Liver (tissue), 9 donors: ENCODE measurements around the gene C19orf25. TPM values are rescaled to one million over a fixed set of nuclear protein-coding genes. Genes with fewer than 3 reads are reported as not detected.

ENCODE experiments used
- DNase-seq: peaks from one replicate; pipeline ENCODE4 v3.0.0-alpha.2; 2017; ENCODE audit warnings: low spot score
- H3K27ac ChIP-seq, 2 donors: one replicate each; pipeline ENCODE4 v1.7.0; 2013; ENCODE audit warnings: inconsistent platforms in 2 of 2, low read length in 2 of 2, control low read depth in 1 of 2, low read depth in 1 of 2, mild to moderate bottlenecking in 1 of 2
- H3K27me3 ChIP-seq, 4 donors: one replicate each; pipeline versions ENCODE4 v1.6.1 to v1.7.0; 2013; ENCODE audit warnings: low read length in 3 of 4, inconsistent platforms in 1 of 4, mild to moderate bottlenecking in 1 of 4, moderate library complexity in 1 of 4; ENCODE audit not compliant: control insufficient read depth in 4 of 4, insufficient read depth in 4 of 4
- H3K36me3 ChIP-seq, 4 donors: one replicate each; pipeline versions ENCODE4 v1.6.1 to v1.7.0; 2013; ENCODE audit warnings: low read length in 3 of 4, mild to moderate bottlenecking in 3 of 4, low read depth in 1 of 4, moderate library complexity in 1 of 4; ENCODE audit not compliant: control insufficient read depth in 4 of 4, insufficient read depth in 3 of 4
- H3K4me1 ChIP-seq, 4 donors: one replicate each; pipeline versions ENCODE4 v1.6.1 to v1.7.0; 2013; ENCODE audit warnings: low read length in 3 of 4, mild to moderate bottlenecking in 3 of 4, moderate library complexity in 1 of 4; ENCODE audit not compliant: control insufficient read depth in 4 of 4, insufficient read depth in 4 of 4
- H3K4me3 ChIP-seq, 3 donors: one replicate each; pipeline versions ENCODE4 v1.6.1 to v1.7.0; 2013; ENCODE audit warnings: low read length in 3 of 3, control low read depth in 1 of 3, low read depth in 1 of 3, mild to moderate bottlenecking in 1 of 3
- H3K9ac ChIP-seq, 2 donors: one replicate each; pipeline ENCODE4 v1.7.0; 2013; ENCODE audit warnings: low read length in 2 of 2, mild to moderate bottlenecking in 2 of 2, moderate library complexity in 2 of 2, control low read depth in 1 of 2, low read depth in 1 of 2
- H3K9me3 ChIP-seq, 4 donors: one replicate each; pipeline versions ENCODE4 v1.6.1 to v1.7.0; 2013; ENCODE audit warnings: low read length in 3 of 4; ENCODE audit not compliant: control insufficient read depth in 4 of 4
- EGR1 ChIP-seq, 2 donors: IDR thresholded peaks; 2 replicates each; pipeline ENCODE4 v1.6.1; 2016 to 2018; ENCODE audit warnings: antibody characterized with exemption in 2 of 2, low read depth in 2 of 2
- FOXA1 ChIP-seq: IDR thresholded peaks from 2 replicates; pipeline ENCODE4 v1.6.1; 2016; ENCODE audit warnings: antibody characterized with exemption
- FOXA2 ChIP-seq: IDR thresholded peaks from 2 replicates; pipeline ENCODE4 v1.6.1; 2016; ENCODE audit warnings: antibody characterized with exemption
- GABPA ChIP-seq, 2 donors: IDR thresholded peaks in 1 of 2; conservative IDR thresholded peaks in 1 of 2; 2 replicates each; pipeline ENCODE4 v1.6.1; 2016; ENCODE audit warnings: antibody characterized with exemption in 2 of 2, mild to moderate bottlenecking in 1 of 2, moderate library complexity in 1 of 2
- HNF4A ChIP-seq, 2 donors: conservative IDR thresholded peaks; 2 replicates each; pipeline ENCODE4 v1.6.1; 2016; ENCODE audit warnings: antibody characterized with exemption in 2 of 2, mild to moderate bottlenecking in 2 of 2
- MAX ChIP-seq: IDR thresholded peaks from 2 replicates; pipeline ENCODE4 v1.6.1; 2016; ENCODE audit warnings: antibody characterized with exemption
- NR2F2 ChIP-seq: IDR thresholded peaks from 2 replicates; pipeline ENCODE4 v1.6.1; 2016; ENCODE audit warnings: antibody characterized with exemption
- RAD21 ChIP-seq, 2 donors: IDR thresholded peaks; 2 replicates each; pipeline ENCODE4 v1.6.1; 2016; ENCODE audit warnings: antibody characterized with exemption in 2 of 2, mild to moderate bottlenecking in 2 of 2
- REST ChIP-seq: IDR thresholded peaks from 2 replicates; pipeline ENCODE4 v1.6.1; 2016; ENCODE audit warnings: antibody characterized with exemption, mild to moderate bottlenecking
- SP1 ChIP-seq: IDR thresholded peaks from 2 replicates; pipeline ENCODE4 v1.6.1; 2018; ENCODE audit warnings: antibody characterized with exemption, mild to moderate bottlenecking
- TAF1 ChIP-seq: conservative IDR thresholded peaks from 2 replicates; pipeline ENCODE4 v1.6.1; 2016; ENCODE audit warnings: antibody characterized with exemption, mild to moderate bottlenecking
- YY1 ChIP-seq: IDR thresholded peaks from 2 replicates; pipeline ENCODE4 v1.6.1; 2016; ENCODE audit warnings: antibody characterized with exemption, mild to moderate bottlenecking
- ZBTB33 ChIP-seq: IDR thresholded peaks from 2 replicates; pipeline ENCODE4 v1.6.1; 2016; ENCODE audit warnings: antibody characterized with exemption
- WGBS: extraction: QIAGEN DNeasy Blood & Tissue Kit; methylation state at CpG from one replicate; pipeline ENCODE4 v1.1.7; 2013; 5-methylcytosine and 5-hydroxymethylcytosine counted together
- polyA plus RNA-seq, 2 donors: library from polyadenylated mRNA; stranded (reverse) in 1 of 2; unstranded in 1 of 2; fragments of 200-250 nt in 1 of 2; fragments of >200 nt in 1 of 2; fragmentation: Nextera tagmentation in 1 of 2; extraction: Ambion mirVana in 1 of 2; gene quantifications; one replicate each; pipeline versions ENCODE4 v1.2.1 to v1.2.3, GENCODE V29; 2013 to 2015
- total RNA-seq, 2 donors: library from RNA; depleted of rRNA; stranded (reverse); fragments of >200 nt; gene quantifications; one replicate each; pipeline ENCODE4 v1.2.3, GENCODE V29; 2014
- donor health status: healthy.
- donor health status: healthy.
- donor health status: healthy.
- donor health status: healthy.
- donor health status: healthy.

Gene C19orf25
- total and polyA plus RNA-seq, 4 donors = 15.1 to 19.8 (median 18.5) TPM

GRCh38 chr19:1495051-1495798, 16.2 kb upstream of the C19orf25 start:
- Histone ChIP-seq H3K9me3 (no peaks in the 10 kb centered on the region), H3K27ac (no peak overlapping the region), H3K4me3 (no peak overlapping the region), H3K27me3 (no peaks in the 10 kb centered on the region), H3K9ac (no peak overlapping the region), H3K36me3 (peaks cover 0 to 2% (median 0%) of the 10 kb centered on the region in 4 donors), H3K4me1 (peaks cover 6 to 37% (median 23%) of the 10 kb centered on the region in 4 donors)
- WGBS = 92% methylated on average over 37 of the region's 37 CpGs
- no peak for DNase-seq
- TF ChIP-seq REST (no peak), EGR1 (IDR thresholded peaks at IDR 0.05; ENCODE audit: low read depth in 2 of 2) (no peak), ZBTB33 (no peak), NR2F2 (no peak), FOXA2 (no peak), MAX (no peak), GABPA (IDR thresholded peaks at IDR 0.05 in 1 of 2, conservative IDR thresholded peaks at IDR 0.05 in 1 of 2) (no peak), FOXA1 (no peak), SP1 (no peak), RAD21 (IDR thresholded peaks at IDR 0.05) (no peak), HNF4A (conservative IDR thresholded peaks at IDR 0.05) (no peak), TAF1 (no peak)

- Histone ChIP-seq H3K36me3 (peaks cover 0 to 2% (median 0%) of the 10 kb centered on the region in 4 donors), H3K9me3 (no peaks in the 10 kb centered on the region), H3K4me3 (no peak overlapping the region), H3K27ac (peak overlapping the region in 1 of 2 donors; percentile 33), H3K4me1 (peaks cover 10 to 44% (median 29%) of the 10 kb centered on the region in 4 donors), H3K27me3 (no peaks in the 10 kb centered on the region), H3K9ac (no peak overlapping the region)
- no peak for TF ChIP-seq RAD21 (IDR thresholded peaks at IDR 0.05)
- no peak for TF ChIP-seq ZBTB33
- no peak for TF ChIP-seq YY1
- DNase-seq = no peak
- 77% methylated on average over 15 of the region's 15 CpGs for WGBS
Observed at GRCh38 chr19:1494115-1494815, 15.2 kb upstream of the C19orf25 start.
